Fibroblast of the conjunctiva (primary cell): ENCODE measurements around the gene ATG4B.

ENCODE experiments used
- DNase-seq: peaks from one replicate; pipeline ENCODE4 v3.0.0-alpha.2; 2010; ENCODE audit warnings: low read depth

The ATG4B gene

DNA sequence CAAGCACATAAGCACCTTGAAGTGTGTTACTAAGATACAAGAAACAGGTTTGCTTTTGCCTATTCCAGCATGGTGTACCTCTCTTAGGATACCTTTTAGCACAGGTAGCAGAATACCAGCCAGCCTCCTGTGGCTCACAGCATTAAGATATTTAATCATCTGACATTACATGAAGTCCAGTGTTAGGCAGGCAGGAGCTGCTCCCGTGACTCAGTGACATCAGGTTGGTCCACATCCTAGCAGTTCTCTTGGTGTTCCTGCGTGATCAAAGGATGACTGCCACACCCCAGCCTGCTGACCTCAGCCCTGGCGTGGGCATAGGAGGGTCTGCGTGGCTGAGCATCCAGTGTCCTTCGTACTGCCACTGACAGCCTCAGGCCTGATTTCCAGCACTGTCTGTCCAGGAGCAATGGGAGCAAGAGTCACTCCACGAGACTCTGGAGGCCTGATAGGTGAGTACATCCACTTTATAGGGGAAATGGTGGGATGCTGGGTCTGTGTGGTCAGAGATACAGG is 52.8 kb downstream of the ATG4B start:
- DNase-seq, result no peak

DNA sequence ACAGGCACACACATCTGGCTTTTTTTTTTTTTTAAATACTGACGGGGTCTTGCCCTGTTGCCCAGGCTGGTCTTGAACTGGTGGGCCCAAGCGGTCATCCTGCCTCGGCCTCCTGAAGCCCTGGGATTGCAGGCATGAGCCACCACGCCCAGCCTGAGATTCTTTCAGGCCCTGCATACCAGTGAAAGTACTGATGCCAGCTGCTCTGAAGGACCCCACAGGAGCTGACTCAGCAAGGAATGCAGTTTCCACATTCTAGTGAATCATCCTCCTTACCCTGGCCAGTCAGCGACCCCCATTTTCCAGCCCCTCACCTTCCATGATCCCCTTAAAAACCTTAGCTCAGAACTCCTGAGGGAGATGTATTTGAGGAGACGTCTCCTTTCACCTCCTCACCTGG is 55.0 kb downstream of the ATG4B start:
- DNase-seq, result peak; percentile 67

DNA sequence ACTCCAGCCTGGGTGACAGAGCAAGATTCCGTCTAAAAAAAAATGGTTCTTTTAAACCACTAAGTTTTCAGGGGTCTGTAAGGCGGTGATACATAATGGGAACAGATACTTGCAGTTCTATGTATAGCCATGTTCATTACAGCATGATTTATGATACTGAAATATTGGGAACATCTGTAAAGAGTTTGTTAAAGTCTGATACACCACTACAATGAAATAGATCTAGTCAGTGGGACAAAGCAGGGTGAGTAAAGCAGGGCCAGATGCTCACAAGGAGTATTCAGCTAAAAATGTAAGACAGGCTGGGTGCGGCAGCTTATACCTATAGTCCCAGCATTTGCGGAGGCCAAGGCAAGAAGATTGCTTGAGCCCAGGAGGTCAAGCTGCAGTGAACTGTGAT is 58.2 kb downstream of the ATG4B start:
- DNase-seq, result no peak

DNA sequence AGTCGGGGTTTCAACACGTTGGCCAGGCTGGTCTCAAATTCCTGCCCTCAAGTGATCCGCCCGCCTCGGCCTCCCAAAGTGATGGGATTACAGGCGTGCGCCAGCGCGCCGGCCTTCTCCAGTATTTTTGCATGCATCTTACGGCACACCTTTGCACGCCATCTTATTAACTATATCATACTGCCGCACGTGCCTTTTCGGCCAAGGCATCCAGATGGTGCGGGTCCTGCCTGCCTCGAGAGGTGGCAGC is 63.6 kb downstream of the ATG4B start:
- no peak for DNase-seq

DNA sequence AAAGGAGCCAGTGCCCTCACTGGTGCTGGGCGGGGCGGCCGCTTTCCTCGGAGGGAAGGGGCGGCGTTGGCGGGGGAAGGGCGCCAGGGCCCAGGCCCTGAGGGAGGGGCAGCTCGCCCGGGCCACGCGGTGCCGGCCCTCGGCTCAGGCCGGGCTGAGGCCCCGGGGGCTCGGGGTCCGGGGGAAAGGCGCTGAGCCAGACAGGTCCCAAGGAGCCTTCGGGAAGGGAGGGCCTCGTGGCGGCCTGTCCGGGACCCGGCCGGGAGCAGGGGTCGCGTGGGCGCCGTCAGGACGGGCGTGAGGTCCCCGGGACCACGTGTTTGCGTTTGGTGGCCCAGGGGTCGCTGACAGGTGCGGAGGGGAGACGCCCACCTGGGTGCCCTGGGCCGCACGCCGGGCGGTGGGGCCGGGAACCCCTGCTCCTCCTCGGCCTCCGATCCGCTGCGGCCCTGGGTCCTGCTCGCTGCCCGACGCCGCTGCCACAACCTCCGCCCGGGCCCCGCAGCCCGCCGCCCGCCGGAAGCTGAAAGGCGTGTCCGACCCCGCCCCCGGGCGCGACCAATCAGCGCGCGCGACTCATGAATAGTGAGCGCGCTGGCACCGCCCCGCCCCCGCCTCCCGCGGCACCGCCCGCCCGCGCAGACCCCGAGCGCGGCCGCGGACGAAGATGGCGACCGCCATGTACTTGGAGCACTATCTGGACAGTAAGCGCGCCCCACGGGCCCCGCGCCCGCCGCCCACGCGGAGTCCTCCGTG is 64.1 kb downstream of the ATG4B start, which contains the start of gene ING5:
Gene ING5, plus strand, starts transcription at position 641 of the 756 bp plus-strand sequence. Its CDS starts 27 bp downstream, at position 668.
- DNase-seq, result peak; percentile 82

DNA sequence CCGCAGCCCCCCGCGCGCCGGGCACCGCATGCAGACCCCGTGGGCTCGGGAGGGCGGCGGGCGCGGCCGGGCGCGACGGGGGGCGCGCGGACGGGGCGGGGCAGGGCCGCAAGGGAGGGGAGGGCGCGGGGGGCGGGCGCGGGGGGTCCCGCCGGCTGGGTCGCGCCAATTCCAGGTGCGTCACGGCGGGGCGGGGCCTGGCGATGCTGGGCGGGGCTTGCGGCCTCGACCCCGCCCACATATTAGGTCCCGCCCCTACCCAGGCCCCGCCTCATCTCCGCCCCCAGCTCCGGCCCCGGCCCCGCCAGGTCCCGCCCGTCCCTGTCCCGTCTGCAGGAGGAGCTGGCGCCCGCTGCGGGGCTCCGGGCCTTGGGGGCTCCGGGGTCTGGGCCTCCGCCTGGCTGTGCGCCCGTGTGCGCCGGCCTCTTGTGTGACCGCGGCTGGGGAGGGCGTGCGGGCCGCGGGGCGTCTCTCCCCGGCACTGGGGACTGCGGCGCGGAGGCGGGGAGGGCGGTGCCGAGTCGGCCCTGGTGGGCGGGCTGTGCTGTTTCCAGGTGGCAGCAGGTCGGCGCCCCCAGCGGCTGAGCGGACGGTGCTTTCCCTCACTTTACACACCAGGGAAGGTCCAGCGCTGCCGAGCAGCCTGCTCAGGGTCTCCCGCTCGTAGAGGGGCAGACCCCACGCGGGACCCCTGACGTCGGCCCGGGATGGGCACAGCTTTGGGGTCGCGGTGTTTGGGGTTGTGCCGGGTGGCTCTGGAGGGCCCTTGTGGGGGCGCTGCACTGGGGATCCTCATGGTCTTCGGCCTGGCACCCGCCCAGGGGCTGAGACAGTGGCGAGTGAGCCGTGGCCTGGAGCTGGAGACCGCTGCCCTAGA is 64.9 kb downstream of the ATG4B start:
- peak; percentile 62 for DNase-seq

DNA sequence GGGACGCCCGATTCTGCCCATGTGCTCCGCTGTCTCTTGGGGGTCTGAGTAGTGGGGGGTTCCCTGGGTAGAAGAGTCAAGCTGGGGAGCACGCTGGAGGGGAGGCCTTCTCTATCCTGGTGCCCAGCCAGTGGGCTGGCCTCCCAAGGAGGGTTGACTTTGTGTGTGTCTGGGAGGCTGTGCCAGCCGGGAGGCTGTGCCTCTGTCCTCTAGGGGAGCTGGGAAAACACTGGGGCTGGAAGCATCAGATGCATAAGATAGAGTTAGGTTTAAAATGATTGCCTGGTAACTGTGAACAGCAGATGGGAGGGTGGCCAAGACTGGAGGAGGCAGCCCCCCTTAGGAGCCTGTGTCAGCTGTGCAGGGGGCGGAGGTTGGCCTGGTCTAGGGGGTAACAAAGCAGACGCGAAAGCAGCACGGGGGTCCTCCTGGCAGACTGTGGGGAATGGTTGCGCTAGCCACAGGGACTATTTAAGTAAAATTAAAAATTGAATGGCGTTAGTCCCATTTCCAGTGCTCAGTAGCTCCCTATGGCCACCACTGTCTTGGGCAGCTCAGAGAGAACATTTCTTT is 65.6 kb downstream of the ATG4B start:
- no peak for DNase-seq

DNA sequence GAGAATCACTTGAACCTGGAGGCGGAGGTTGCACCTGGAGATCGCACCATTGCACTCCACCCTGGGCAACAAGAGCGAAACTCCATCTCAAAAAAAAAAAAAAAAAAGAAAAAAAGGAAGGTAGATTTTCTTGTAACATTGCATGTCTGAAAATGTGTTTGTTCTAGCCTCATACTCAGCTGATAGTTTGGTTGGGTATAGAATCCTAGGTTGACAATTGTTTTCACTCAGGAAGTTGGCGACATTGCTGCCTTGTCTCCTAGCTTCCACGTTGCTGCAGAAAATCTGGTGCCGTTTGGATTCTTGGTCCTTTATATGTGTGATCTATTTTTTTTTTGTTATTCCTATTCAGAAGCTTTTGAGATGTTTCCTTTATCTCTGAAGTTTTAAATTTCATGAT is 69.0 kb downstream of the ATG4B start:
- DNase-seq, result no peak

DNA sequence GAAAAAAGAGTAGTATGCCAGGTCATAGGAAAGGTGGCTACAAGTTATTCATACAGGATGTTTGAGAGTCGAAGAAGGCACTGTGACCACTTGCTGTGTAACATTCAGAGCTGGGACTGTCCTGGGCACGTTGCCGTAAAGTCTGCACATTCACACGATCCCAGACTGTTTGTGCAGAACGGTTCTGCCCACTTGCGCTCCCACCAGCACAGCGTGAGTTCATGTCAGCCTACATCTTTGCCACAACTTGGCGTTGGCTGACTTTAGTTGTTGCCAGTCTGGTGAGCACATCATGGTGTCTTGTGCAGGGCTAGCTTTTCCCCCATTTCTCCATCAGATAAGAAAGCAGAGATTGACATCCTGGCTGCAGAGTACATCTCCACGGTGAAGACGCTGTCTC is 71.4 kb downstream of the ATG4B start:
- no peak for DNase-seq

DNA sequence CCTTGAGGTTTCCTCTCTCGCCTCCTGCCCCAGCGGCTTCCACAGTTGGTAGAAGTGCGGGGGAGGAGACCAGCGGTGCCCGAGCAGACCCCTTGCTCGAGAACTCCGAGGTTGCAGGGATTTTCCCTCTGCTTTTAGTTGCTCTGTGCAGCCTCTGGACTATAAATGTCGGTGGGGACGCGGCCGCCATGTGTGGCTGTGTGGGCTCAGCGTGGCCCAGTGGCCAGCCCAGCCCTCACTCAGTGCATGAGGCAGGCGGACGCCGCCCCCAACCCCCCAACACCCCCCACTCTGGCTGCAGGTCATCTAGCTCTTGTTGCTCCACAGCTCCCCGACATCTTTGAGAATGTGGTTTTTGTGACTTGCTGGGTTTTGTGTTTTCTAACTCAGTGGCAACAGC is 81.6 kb downstream of the ATG4B start:
- no peak for DNase-seq

DNA sequence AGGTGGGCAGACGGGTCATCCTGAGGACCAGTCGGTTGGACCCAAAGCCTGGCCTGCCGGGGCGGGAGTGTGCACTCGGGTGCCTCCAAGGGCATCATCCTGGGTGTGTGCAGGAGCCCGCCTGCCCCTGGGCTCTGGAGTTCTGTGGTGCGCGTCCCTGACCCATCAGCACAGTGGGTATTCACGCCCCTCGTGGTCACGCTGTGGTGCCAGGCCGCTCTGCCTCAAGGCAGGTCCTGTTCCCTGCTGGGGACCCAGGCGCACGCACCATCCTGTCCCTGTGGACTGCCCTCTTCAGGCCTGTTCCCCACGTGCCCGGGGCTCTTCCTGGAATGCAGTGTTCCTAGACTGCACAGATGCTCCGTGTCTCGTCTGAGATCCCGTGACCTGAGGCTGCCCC is 82.6 kb downstream of the ATG4B start:
- no peak for DNase-seq

DNA sequence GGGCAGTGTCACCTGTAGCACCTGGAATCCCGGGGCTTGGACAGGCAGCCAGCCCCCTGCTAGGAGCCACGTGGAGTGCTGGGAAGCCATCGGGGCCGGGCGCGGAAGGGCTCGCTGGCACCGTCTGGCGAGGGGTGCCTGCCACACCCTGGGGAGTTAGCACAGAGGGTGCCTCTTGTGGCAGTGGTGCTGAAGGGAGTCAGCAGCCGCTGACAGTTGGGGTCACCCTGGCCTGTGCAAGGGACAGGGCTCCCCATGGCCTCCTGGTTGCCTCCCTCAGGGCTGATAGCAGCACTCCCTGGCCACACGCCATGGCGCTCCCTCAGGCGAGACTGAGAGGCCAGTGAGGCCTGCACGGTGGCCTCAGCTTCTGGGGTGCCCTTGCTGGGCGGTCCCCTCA is 83.1 kb downstream of the ATG4B start:
- DNase-seq, result no peak

DNA sequence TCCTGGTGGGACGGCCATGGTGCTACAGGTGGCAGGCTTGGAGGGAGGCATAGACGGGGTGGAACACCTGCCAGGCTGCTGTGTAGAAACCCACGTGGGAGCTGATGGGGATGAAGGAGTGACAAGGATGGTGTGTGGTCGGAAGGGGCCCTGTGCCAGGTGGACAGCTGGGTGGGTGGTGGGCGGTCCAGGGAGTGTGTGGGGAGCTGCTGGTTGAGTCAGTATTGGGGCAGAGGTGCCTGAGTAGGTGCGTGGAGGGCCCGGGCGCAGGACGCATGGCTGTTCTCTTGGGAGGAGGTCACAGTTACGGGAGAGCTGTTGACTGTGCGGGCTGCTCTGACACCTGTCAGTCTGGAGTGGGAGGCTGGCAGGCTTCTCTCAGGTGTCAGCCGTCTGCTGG is 84.4 kb downstream of the ATG4B start:
- DNase-seq, result no peak

DNA sequence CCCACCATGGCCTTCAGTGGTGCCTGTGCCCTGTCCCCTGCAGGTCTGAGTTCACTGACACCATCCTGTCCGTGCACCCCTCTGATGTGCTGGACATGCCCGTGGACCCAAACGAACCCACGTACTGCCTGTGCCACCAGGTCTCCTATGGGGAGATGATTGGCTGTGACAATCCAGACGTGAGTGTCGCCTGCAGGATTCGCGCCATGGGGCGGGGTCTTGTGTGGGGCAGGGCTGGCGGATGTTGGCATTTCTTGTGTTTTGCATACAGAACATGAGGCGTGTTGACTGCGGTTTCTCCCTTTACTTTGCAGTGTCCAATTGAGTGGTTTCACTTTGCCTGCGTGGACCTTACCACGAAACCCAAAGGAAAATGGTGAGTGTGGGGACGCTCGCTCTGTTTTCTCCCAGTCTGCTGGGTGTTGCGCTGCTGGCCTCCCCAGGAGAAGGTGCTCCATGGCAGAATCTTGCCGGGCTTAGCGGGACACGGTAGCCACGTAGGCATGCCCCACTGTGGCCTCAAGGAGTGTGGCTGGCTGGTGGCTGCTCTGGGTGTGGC is 85.5 kb downstream of the ATG4B start:
- no peak for DNase-seq
